Panc1 (cell line): ENCODE data around the gene GPR82. TPM values are rescaled to one million over a fixed set of nuclear protein-coding genes. Genes with fewer than 3 reads are reported as not detected.

Experiments used
- ATAC-seq: fragments of 200-7000 bp; cut with Tn5 transposase; 2 replicates; pipeline ENCODE4 v1.9.1; 2020; ENCODE audit warnings: mild to moderate bottlenecking, moderate library complexity
- BruUV-seq: library from RNA; stranded (reverse); fragments of 400-500 nt; replicated peaks from 2 replicates; lab custom pipeline; 2021; lab: Mats Ljungman, UMichigan
- CTCF ChIA-PET: fragments of 300-600 bp; sonication (Branson Sonifier 250); formaldehyde crosslinking; loops from one replicate; lab custom pipeline; 2022; ENCODE audit warnings: antibody characterized with exemption; lab: Charles Lee
- POLR2A ChIA-PET: fragments of 300-600 bp; sonication (Branson Sonifier 250); formaldehyde crosslinking; loops from one replicate; lab custom pipeline; 2022; ENCODE audit warnings: antibody characterized with exemption; lab: Charles Lee
- DNase-seq: peaks from one replicate; pipeline ENCODE4 v3.0.0-alpha.2; 2010; ENCODE audit warnings: low read depth, low spot score
- H3K27ac ChIP-seq: 2 replicates; pipeline ENCODE4 v1.5.1; 2011; ENCODE audit warnings: mild to moderate bottlenecking, low read length, inconsistent platforms
- H3K27me3 ChIP-seq: fragments of 200-500 bp; sonication (Bioruptor generic); 2 replicates; pipeline ENCODE4 v1.6.0; 2014; ENCODE audit warnings: low read length, inconsistent platforms; ENCODE audit not compliant: control insufficient read depth, insufficient read depth
- H3K36me3 ChIP-seq: fragments of 200-500 bp; sonication (Bioruptor generic); 2 replicates; pipeline ENCODE4 v1.5.1; 2014; ENCODE audit warnings: inconsistent platforms, mild to moderate bottlenecking, low read length, moderate library complexity; ENCODE audit not compliant: control insufficient read depth, insufficient read depth
- H3K4me1 ChIP-seq: 2 replicates; pipeline ENCODE4 v1.5.1; 2011; ENCODE audit warnings: inconsistent platforms, mild to moderate bottlenecking, low read length, moderate library complexity; ENCODE audit not compliant: control insufficient read depth, insufficient read depth
- H3K4me3 ChIP-seq, 2 experiments: 2 replicates each; pipeline ENCODE4 v1.5.1; 2011 to 2012; ENCODE audit warnings: low read depth in 2 of 2, low read length in 2 of 2, mild to moderate bottlenecking in 2 of 2, inconsistent platforms in 1 of 2, moderate library complexity in 1 of 2
- H3K9me3 ChIP-seq: fragments of 200-500 bp; sonication (Bioruptor generic); 2 replicates; pipeline ENCODE4 v1.5.1; 2014; ENCODE audit warnings: low read depth, mild to moderate bottlenecking, inconsistent platforms, low read length, moderate library complexity; ENCODE audit not compliant: control insufficient read depth, insufficient read depth
- POLR2AphosphoS5 ChIP-seq: IDR thresholded peaks from 2 replicates; pipeline ENCODE4 v1.6.1; 2012; ENCODE audit warnings: mild to moderate bottlenecking, low read depth, low read length, moderate library complexity
- SIN3A ChIP-seq: IDR thresholded peaks from 2 replicates; pipeline ENCODE4 v1.6.1; 2012; ENCODE audit warnings: low read depth, mild to moderate bottlenecking, low read length, moderate library complexity, borderline replicate concordance; ENCODE audit not compliant: insufficient read depth
- TCF7L2 ChIP-seq: IDR thresholded peaks from 2 replicates; pipeline ENCODE4 v1.6.1; 2011; ENCODE audit warnings: mild to moderate bottlenecking, low read depth, low read length, inconsistent platforms
- in situ Hi-C: cut with HindIII; loops from 2 replicates; pipeline ENCODE4 v1.10.0; 2016; ENCODE audit warnings: low sequenced_read_pairs, low pct_unique_long_range_greater_than_20kb
- intact Hi-C: fragments of 100-400 bp; cut with micrococcal nuclease; formaldehyde crosslinking; loops from one replicate; pipeline ENCODE4 v1.10.0; 2022; ENCODE audit not compliant: unreplicated experiment
- total RNA-seq: library from RNA; stranded (reverse); gene quantifications from one replicate; pipeline ENCODE4 v1.2.1, GENCODE V29; 2021; ENCODE audit not compliant: unreplicated experiment
- TF ChIP-seq, protein P1 (sequence below): fragments of 450-650 bp; IDR thresholded peaks from 2 replicates; pipeline ENCODE4 v1.5.1; 2017; ENCODE audit warnings: mild to moderate bottlenecking
- TF ChIP-seq, protein P2 (sequence below), 2 experiments: IDR thresholded peaks; 2 replicates each; pipeline ENCODE4 v1.6.1; 2011 to 2012; ENCODE audit warnings: low read depth in 2 of 2, control low read depth in 1 of 2, low read length in 1 of 2, mild to moderate bottlenecking in 1 of 2, moderate library complexity in 1 of 2; ENCODE audit not compliant: insufficient read depth in 1 of 2

GPR82 gene
- total RNA-seq, 1 experiment from 2014 or later: not detected

DNA sequence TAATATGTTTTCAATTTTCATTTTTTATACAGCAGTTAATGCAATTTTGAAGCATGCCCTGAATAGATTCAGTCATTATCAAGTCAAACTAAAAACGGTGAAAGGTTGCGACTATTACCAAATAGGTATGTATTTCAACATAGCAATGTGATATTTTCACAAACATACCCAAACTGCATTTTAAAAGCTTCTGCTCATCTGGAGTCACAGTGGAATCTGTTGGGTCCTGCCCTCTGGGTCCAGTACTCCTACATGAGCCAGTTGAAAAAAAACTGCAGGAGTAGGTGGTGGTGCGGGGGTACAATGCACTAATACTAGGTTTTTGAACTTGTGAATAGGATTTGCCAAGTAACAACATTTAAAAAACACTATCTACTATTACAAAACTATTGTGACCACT lies 34.3 kb upstream of the GPR82 start:
- intact Hi-C loops (no loop called here), in situ Hi-C loops (no loop called here)
- Histone ChIP-seq H3K27ac (no peak overlapping the region), H3K9me3 (no peaks in the 10 kb centered on the region), H3K4me3 (no peak overlapping the region), H3K27me3 (no peaks in the 10 kb centered on the region), H3K4me1 (no peaks in the 10 kb centered on the region), H3K36me3 (no peaks in the 10 kb centered on the region)
- ChIA-PET CTCF (no interaction called here), POLR2A (no interaction called here)
- TF ChIP-seq POLR2AphosphoS5: no peak
- TF ChIP-seq, protein P1, sequence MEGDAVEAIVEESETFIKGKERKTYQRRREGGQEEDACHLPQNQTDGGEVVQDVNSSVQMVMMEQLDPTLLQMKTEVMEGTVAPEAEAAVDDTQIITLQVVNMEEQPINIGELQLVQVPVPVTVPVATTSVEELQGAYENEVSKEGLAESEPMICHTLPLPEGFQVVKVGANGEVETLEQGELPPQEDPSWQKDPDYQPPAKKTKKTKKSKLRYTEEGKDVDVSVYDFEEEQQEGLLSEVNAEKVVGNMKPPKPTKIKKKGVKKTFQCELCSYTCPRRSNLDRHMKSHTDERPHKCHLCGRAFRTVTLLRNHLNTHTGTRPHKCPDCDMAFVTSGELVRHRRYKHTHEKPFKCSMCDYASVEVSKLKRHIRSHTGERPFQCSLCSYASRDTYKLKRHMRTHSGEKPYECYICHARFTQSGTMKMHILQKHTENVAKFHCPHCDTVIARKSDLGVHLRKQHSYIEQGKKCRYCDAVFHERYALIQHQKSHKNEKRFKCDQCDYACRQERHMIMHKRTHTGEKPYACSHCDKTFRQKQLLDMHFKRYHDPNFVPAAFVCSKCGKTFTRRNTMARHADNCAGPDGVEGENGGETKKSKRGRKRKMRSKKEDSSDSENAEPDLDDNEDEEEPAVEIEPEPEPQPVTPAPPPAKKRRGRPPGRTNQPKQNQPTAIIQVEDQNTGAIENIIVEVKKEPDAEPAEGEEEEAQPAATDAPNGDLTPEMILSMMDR: no peak
- TF ChIP-seq, protein P2, sequence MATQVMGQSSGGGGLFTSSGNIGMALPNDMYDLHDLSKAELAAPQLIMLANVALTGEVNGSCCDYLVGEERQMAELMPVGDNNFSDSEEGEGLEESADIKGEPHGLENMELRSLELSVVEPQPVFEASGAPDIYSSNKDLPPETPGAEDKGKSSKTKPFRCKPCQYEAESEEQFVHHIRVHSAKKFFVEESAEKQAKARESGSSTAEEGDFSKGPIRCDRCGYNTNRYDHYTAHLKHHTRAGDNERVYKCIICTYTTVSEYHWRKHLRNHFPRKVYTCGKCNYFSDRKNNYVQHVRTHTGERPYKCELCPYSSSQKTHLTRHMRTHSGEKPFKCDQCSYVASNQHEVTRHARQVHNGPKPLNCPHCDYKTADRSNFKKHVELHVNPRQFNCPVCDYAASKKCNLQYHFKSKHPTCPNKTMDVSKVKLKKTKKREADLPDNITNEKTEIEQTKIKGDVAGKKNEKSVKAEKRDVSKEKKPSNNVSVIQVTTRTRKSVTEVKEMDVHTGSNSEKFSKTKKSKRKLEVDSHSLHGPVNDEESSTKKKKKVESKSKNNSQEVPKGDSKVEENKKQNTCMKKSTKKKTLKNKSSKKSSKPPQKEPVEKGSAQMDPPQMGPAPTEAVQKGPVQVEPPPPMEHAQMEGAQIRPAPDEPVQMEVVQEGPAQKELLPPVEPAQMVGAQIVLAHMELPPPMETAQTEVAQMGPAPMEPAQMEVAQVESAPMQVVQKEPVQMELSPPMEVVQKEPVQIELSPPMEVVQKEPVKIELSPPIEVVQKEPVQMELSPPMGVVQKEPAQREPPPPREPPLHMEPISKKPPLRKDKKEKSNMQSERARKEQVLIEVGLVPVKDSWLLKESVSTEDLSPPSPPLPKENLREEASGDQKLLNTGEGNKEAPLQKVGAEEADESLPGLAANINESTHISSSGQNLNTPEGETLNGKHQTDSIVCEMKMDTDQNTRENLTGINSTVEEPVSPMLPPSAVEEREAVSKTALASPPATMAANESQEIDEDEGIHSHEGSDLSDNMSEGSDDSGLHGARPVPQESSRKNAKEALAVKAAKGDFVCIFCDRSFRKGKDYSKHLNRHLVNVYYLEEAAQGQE (IDR thresholded peaks at IDR 0.05; ENCODE audit: insufficient read depth in 1 of 2, low read depth in 2 of 2, low read length in 1 of 2): no peak
- TF ChIP-seq SIN3A: no peak
- TF ChIP-seq TCF7L2: no peak
- DNase-seq (no peak), ATAC-seq (no peak)
- no TSS peak for BruUV-seq

- TF ChIP-seq, protein P1: no peak
- TF ChIP-seq SIN3A (no peak), TCF7L2 (no peak), POLR2AphosphoS5 (no peak)
- TF ChIP-seq, protein P2 (IDR thresholded peaks at IDR 0.05; ENCODE audit: insufficient read depth in 1 of 2, low read depth in 2 of 2, low read length in 1 of 2): no peak
- BruUV-seq: no TSS peak
Observed at GRCh38 chrX:41692162-41692749, 31.7 kb upstream of the GPR82 start.

More at GRCh38 chrX:41692162-41692749, 31.7 kb upstream of the GPR82 start:
- POLR2A ChIA-PET: no interaction called here
- H3K9me3 ChIP-seq: no peaks in the 10 kb centered on the region
- ATAC-seq (no peak), DNase-seq (no peak)
- no peaks in the 10 kb centered on the region for H3K27me3 ChIP-seq
- no peaks in the 10 kb centered on the region for H3K4me1 ChIP-seq
- H3K27ac ChIP-seq: no peak overlapping the region
- intact Hi-C loops (no loop called here), in situ Hi-C loops (no loop called here)
- H3K36me3 ChIP-seq: no peaks in the 10 kb centered on the region
- CTCF ChIA-PET: no interaction called here
- no peak overlapping the region for H3K4me3 ChIP-seq
